T1000 (cell line): ENCODE results near the gene DPT.

Experiments used
- DNase-seq: peaks from one replicate; lab custom pipeline; 2025; ENCODE audit warnings: mixed read lengths; lab: John Stamatoyannopoulos, UW

DPT gene

GRCh38 chr1:168700575-168701268 lies 28.3 kb downstream of the DPT start:
- DNase-seq: no peak

DNA sequence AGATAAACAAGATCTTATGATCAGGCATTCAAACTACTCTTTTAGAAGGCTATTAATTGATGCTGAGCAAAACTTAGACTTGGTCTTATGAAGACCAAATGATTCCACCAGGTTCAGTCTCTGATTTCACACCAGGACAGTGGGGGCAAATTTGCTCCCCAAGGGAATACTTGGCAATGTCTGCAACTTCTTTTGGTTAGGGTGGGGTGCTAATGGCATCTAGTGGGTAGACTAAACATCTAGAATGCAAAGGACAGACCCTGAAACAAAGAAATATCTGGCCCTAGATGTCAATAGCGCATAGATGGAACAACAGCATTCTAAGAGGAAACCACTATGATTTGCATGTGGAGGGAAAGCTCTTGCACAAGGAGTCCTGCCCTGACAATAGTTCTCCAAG lies 30.6 kb downstream of the DPT start:
- DNase-seq: no peak

- no peak for DNase-seq
These were observed 31.5 kb downstream of the DPT start for GRCh38 chr1:168697356-168698126.

GRCh38 chr1:168696125-168696760 lies 32.8 kb downstream of the DPT start:
- DNase-seq: no peak

DNA sequence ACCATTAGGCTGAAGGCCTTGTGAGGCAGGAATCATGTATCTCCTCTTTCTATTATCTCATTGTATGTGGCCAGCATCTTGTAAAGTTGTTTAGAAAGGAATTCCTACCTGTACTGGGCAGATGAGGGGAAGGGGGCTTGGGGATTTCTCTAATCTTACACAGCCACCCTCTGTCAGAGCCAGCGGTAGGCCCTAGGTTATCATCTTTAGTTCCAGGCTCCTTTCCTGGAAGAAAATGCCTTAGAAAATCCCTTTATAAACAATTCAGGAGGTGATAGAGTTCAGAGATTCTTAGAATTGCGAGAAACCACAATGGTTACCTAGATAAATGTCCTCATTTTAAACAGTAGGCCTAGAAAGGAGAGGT lies 35.2 kb downstream of the DPT start:
- DNase-seq: no peak

GRCh38 chr1:168693197-168693871 lies 35.7 kb downstream of the DPT start:
- no peak for DNase-seq

- DNase-seq: no peak
These were observed 36.5 kb downstream of the DPT start for GRCh38 chr1:168692472-168692871.

GRCh38 chr1:168691541-168691940 lies 37.5 kb downstream of the DPT start:
- no peak for DNase-seq

DNA sequence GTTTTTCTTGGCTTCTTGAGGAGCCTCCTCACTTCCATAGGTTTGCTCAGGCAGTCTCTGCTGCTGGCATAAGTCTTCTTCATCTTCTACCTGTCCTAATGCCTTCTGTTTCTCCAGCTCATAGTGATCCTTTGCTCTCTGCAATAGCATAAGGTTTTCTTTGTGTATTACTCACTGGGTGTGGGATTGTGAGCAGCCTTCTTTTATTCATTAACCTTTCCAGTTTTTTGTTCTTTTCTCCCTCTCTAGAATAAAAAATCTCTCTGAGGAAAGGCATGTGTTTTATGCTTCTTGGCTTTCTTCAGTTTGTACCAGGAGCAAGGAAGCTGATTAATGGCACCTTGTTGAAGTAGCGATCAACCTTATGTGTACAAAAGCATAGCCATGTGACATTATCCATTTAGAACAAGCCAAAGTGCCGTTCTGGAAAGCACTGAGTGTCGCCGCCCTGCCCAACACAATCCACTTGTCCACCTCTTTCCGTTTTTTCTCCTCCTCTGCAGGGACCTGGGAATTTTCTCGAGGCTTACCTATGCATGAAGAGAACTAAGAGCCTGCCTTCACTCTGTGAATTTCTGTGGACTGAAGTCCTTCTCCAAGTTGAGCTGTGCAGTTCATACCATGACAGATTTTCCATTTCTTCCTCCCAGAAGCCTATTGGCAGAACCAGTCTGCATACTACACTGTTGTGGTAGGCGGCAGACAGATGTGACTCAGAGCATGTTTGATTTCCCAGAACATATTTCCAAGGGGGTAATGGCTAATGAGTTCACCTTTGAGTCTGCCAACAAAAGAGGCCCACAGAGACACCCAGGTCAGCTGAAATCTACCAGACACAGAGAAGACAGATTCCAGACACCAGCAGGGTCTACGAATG lies 39.0 kb downstream of the DPT start:
- DNase-seq: no peak

- no peak for DNase-seq
These were observed 39.7 kb downstream of the DPT start for GRCh38 chr1:168689327-168689657.

GRCh38 chr1:168688644-168689326 lies 40.2 kb downstream of the DPT start:
- no peak for DNase-seq

- DNase-seq: no peak
These were observed 41.2 kb downstream of the DPT start for GRCh38 chr1:168687816-168688215.

- no peak for DNase-seq
These were observed 42.3 kb downstream of the DPT start for GRCh38 chr1:168686666-168687065.

- DNase-seq: no peak
These were observed 45.1 kb downstream of the DPT start for GRCh38 chr1:168683871-168684270.

DNA sequence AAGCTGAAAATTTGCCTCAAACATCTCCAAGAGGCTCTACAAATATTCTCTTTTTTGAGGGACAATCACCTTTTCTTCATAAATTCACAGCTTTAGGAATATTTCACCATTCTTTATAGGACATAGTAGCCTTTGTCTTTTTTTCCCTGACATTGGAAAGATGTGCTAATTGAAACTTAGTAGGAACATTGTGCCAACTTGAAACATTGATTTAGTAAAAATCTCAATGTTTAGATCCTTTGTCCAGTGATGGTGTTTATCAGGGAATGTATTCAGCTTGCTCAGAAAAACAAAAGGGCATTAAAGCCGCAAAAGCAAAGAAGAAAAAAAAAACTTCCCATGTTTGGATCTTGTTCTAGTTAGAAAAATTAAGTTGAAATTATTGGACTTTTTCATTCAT lies 52.1 kb downstream of the DPT start:
- DNase-seq: no peak

GRCh38 chr1:168676029-168676812 lies 52.8 kb downstream of the DPT start:
- DNase-seq: no peak

- DNase-seq: no peak
These were observed 54.9 kb downstream of the DPT start for GRCh38 chr1:168673974-168674683.

DNA sequence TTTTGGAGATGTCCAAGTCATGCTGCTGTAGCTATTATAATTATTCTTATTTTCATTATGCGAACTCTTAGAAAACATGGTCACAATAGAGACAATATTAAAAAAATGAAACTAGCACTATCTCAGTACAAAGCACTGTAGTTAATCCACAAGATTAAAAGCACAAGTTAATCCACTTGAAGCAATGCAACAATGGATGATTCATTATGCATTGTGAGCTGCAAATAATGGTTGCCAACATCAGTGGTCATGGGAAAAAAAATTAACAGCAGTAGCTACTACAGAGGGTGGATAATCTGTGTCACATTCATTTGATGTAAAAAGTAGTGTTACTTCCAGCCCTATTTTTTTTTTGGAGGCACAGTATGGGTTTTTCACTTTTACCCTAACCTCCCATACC lies 56.7 kb downstream of the DPT start:
- no peak for DNase-seq

DNA sequence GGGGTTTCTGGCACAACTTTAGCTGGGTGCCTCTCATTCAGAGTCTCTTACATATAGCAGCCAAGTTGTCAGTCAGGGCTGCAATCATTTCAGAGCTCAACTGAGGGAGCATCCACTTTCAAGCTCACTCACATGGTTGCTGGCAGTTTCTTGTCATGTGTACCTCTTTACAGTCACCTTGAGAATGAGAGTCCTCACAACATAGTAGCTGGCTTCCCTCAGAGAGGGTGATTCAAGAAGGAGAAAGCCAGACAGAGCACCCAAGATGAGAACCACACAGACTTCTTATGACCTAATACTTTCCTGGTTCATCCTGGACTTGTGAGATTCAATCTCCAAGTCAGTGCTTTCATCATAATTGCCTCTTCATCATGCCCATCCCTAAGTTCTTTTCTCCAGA lies 57.2 kb downstream of the DPT start:
- no peak for DNase-seq

GRCh38 chr1:168665975-168666374 lies 63.0 kb downstream of the DPT start:
- DNase-seq: no peak
